Smooth muscle cell of the brain vasculature (primary cell): ENCODE data around the gene QSOX1.
"Not testable (repeated sequence)": the region's sequence is repeated elsewhere in the genome, so short reads cannot be mapped to it uniquely, and the experiment has no call there.

ENCODE experiments used
- DNase-seq: peaks from one replicate; pipeline ENCODE4 v3.0.0-alpha.2; 2012; ENCODE audit warnings: low read depth, low spot score

QSOX1 gene

GRCh38 chr1:180188684-180189175 lies 34.1 kb downstream of the QSOX1 start:
- no peak for DNase-seq

GRCh38 chr1:180190091-180190490 lies 35.4 kb downstream of the QSOX1 start:
- DNase-seq = no peak

GRCh38 chr1:180192172-180192571 lies 37.5 kb downstream of the QSOX1 start:
- DNase-seq = no peak

DNA sequence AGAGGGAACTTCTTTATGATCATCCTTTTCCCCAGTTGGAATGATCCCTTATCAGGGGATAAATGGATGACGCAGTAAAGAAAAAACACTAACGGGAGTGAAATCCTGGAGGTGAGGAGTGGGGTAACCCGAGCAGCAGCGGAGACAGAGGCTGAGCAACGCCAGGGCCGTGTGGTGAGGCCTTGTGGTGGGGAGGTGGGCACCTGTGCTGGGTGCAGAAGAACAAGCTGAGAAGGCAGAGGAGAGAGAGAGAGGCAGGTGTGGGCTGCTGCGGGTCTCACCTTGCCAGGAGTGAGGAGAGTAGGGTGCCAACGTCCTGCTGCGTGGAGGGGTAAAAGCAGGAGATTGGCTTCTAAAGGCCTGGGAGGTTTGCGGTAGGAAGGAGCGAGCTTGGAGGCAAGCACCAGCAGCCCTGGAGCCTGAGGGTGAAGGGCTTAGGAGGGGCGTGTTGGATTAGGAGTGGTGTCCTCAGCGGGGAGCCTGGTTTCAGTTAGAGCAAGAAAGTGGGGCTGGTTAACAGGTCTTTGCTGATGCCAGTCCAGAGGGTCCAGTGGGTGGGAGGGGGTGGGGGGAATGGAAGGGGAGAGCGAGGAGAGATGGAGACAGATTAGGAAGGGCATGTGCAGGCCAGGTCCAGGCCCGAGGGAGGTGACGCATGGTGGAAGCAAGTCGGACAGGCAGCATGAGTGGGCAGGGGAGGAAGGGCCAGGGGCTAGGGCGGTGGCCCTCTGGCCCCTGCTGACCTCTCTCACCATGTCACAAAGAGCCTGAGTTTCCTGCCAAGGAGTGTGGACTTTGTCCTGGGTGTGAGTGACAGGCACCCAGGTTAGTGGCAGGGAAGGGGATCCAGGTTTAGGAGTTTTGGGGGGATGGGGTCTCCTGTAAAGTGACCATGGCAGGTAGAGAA lies 38.7 kb downstream of the QSOX1 start:
- DNase-seq = no peak

- no peak for DNase-seq
Observed at GRCh38 chr1:180194048-180194425, 39.4 kb downstream of the QSOX1 start.

GRCh38 chr1:180194546-180195207 lies 40.0 kb downstream of the QSOX1 start:
- DNase-seq = no peak

GRCh38 chr1:180195401-180195800 lies 40.7 kb downstream of the QSOX1 start:
- no peak for DNase-seq

DNA sequence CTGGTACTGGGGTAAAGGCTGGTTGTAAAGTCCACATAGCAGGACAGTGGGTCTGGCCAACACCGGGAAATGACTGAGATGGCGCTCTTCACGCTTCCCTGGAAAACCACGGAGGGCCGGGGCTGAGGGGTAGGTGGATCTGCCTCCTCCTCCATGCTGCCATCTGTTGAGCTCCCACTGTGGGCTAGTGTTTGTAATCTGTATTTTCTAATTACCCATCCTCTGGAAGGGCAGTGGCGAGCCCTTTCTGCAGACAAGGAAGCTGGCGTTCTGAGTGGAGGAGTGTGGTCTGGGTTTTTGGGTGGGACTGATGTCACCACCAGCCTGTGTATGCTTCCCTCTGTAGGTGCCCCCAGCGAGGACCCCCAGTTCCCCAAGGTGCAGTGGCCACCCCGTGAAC lies 41.2 kb downstream of the QSOX1 start:
- no peak for DNase-seq

- no peak for DNase-seq
Observed at GRCh38 chr1:180196436-180197003, 41.9 kb downstream of the QSOX1 start.

- no peak for DNase-seq
Observed at GRCh38 chr1:180197231-180197630, 42.6 kb downstream of the QSOX1 start.

DNA sequence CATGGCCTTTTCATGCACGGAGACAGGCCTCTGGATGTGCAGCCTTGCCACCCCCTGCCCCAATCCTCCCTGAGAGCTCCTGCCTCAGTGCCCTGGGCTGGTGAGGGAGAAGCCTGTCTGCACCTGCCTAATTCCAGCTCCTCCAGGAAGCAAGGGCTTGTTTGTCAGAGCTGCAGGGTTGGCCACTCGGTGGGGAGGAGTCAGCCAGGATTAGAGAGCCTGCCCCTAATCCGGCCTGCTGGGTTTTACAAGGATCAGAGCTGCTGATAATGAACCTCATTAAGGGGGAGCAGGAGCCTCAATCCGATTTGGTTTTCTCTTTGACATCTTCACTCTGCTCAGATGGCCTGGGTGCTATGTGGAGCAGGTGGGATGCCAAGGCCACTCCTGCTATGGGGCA lies 43.5 kb downstream of the QSOX1 start:
- DNase-seq = no peak

DNA sequence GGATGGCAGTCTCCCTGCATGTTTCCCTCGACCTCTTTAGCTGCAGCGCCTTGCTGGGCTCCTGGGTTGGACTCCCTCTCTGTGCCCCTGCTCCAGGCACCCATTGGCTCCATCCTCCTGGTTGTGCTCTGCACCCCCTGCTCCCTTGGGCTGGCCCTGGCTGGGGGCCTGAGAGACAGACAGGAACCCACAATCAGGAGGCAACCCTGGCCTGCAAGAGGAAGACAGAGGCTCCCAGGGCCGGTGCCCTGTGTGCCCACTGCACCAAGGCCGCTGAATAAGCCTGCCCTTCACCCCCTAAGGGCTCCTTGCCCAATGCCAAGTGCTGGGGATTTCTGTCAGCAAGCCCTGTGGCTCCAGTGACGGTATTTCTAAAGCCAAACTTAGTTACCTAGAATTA lies 43.9 kb downstream of the QSOX1 start:
- no peak for DNase-seq

GRCh38 chr1:180199018-180199417 lies 44.3 kb downstream of the QSOX1 start:
- DNase-seq = no peak

- DNase-seq = no peak
Observed at GRCh38 chr1:180201451-180202200, 47.0 kb downstream of the QSOX1 start.

GRCh38 chr1:180202588-180202987 lies 47.9 kb downstream of the QSOX1 start:
- not testable (repeated sequence) for DNase-seq

DNA sequence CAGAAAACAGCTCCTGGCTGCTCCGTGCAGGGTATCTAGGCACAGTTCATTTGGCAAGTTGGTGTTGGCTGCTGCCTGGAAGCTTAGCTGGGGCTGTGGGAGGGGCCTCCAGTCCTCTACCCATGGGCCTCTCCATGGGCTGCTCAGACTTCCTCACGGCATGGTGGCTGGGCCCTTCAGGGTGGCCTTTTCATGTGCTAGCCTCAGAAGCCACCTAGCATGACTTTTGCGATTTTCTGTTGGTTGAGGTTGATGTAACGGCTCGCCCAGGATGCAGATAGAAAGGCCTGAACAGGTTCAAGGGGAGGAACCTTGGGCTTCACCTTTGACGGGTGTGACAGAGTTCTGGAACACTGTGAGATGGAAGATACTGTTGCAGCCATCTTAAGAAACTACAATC lies 49.6 kb downstream of the QSOX1 start:
- no peak for DNase-seq

DNA sequence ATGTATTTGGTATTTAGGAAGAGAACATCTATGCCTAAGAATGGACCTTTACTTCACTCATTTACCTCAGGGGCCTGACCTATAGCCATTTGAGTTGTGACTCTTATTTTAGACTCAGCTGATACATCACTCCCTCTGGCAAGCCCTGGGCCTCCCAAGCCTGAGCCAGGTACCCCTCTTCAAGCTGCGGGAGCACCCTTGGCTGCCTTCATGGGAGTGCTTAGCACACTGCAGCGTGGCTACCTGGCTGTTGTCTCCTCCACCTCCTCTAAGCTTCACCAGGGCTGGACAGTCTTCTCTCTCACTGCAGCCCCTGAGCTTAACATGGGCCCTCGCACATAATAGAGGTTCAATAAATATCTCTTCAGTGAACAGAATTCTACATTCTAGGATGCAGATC lies 51.9 kb downstream of the QSOX1 start:
- no peak for DNase-seq

DNA sequence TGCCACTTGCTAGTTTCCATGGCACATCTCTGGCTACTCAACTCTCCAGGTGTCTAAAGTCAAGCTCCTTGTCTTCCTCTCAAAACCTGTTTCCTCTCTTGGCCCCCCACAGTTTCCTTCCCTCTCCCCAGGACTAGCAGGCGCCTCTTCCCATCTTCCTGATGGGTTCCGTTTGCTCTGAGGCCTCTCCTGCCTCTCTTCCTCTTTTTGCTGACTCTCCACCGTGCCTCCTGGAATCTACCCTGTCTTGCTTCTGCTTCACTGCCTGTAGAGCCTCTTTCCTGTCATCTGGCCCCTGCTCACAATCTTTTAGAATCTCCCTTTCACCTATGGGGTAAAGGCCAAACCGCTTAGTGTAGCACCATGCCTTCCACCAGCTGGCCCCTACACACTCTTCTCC lies 53.6 kb downstream of the QSOX1 start:
- no peak for DNase-seq

GRCh38 chr1:180210008-180210620 lies 55.4 kb downstream of the QSOX1 start:
- DNase-seq = no peak

DNA sequence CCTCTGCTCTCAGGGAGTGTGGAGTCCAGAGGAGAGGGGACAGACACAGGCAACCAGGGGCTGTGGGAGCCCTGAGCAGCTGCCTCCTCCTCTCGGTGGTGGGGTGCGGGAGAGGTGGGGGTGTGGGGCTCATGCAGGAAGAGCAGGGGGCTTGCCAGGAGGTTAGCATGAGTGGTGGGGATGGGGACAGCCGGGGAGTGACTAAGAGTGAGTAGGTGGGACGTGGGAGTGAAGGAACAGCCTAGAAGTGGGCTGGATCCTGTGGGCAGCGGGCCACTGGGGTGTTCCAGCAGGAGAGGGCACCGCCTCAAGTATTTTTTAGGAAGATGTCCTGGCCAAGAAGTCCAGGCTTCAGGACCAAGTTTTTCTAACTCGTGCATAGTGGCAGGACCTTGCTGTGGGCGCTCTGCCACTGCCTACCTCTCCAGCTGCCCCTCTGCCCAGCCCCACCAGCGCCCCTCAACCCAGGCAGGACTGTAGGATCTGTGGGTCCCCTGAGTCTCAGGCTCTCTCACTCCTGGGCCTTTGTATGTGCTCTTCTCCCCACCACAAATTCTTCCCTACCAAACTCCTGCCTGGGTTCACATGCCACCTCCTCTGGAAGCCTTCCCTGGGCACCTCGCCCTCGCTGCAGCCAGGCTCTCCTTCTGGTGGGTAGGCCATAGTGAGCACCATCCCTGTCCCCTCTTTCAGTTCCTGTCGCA lies 56.6 kb downstream of the QSOX1 start:
- DNase-seq = no peak

GRCh38 chr1:180211860-180212229 lies 57.2 kb downstream of the QSOX1 start:
- DNase-seq = no peak
